Measurements from ENCODE around the gene FHIT.

FHIT gene

GRCh38 chr3:59772416-59773408 lies 1478.5 kb downstream of the FHIT start:
- TF ChIP-seq GATA2 (IDR thresholded peaks at IDR 0.05; ENCODE audit: low read depth, low read length) (no peak), GATA3 (IDR thresholded peaks at IDR 0.05; ENCODE audit: low read depth, low read length) (no peak)

GRCh38 chr3:59771768-59772181 lies 1479.5 kb downstream of the FHIT start:
- TF ChIP-seq GATA3 (IDR thresholded peaks at IDR 0.05; ENCODE audit: low read depth, low read length) (no peak), GATA2 (IDR thresholded peaks at IDR 0.05; ENCODE audit: low read depth, low read length) (no peak)

GRCh38 chr3:59769127-59769750 lies 1482.0 kb downstream of the FHIT start:
- TF ChIP-seq GATA3 (IDR thresholded peaks at IDR 0.05; ENCODE audit: low read depth, low read length) (no peak), GATA2 (IDR thresholded peaks at IDR 0.05; ENCODE audit: low read depth, low read length) (no peak)

- no peak for TF ChIP-seq GATA2 (IDR thresholded peaks at IDR 0.05; ENCODE audit: low read depth, low read length)
- TF ChIP-seq GATA3 (IDR thresholded peaks at IDR 0.05; ENCODE audit: low read depth, low read length) = no peak
Measured at GRCh38 chr3:59766200-59766872, 1484.9 kb downstream of the FHIT start.

GRCh38 chr3:59764171-59764570 lies 1487.1 kb downstream of the FHIT start:
- 0 out of 2 replicates have a peak, but pooled peaks have one; percentile 17 for TF ChIP-seq GATA2 (IDR thresholded peaks at IDR 0.05; ENCODE audit: low read depth, low read length)
- TF ChIP-seq GATA3 (IDR thresholded peaks at IDR 0.05; ENCODE audit: low read depth, low read length) = no peak

GRCh38 chr3:59762941-59763340 lies 1488.3 kb downstream of the FHIT start:
- TF ChIP-seq GATA3 (IDR thresholded peaks at IDR 0.05; ENCODE audit: low read depth, low read length) = no peak
- no peak for TF ChIP-seq GATA2 (IDR thresholded peaks at IDR 0.05; ENCODE audit: low read depth, low read length)

GRCh38 chr3:59759298-59760031 lies 1491.8 kb downstream of the FHIT start:
- no peak for TF ChIP-seq GATA2 (IDR thresholded peaks at IDR 0.05; ENCODE audit: low read depth, low read length)
- TF ChIP-seq GATA3 (IDR thresholded peaks at IDR 0.05; ENCODE audit: low read depth, low read length) = no peak

- no peak for TF ChIP-seq GATA2 (IDR thresholded peaks at IDR 0.05; ENCODE audit: low read depth, low read length)
- no peak for TF ChIP-seq GATA3 (IDR thresholded peaks at IDR 0.05; ENCODE audit: low read depth, low read length)
Measured at GRCh38 chr3:59758672-59759071, 1492.6 kb downstream of the FHIT start.

GRCh38 chr3:59756934-59757333 lies 1494.3 kb downstream of the FHIT start:
- TF ChIP-seq GATA3 (IDR thresholded peaks at IDR 0.05; ENCODE audit: low read depth, low read length) = no peak
- no peak for TF ChIP-seq GATA2 (IDR thresholded peaks at IDR 0.05; ENCODE audit: low read depth, low read length)

- TF ChIP-seq GATA3 (IDR thresholded peaks at IDR 0.05; ENCODE audit: low read depth, low read length) = no peak
- no peak for TF ChIP-seq GATA2 (IDR thresholded peaks at IDR 0.05; ENCODE audit: low read depth, low read length)
Measured at GRCh38 chr3:59754456-59755129, 1496.7 kb downstream of the FHIT start.

- TF ChIP-seq GATA2 (IDR thresholded peaks at IDR 0.05; ENCODE audit: low read depth, low read length) = no peak
- TF ChIP-seq GATA3 (IDR thresholded peaks at IDR 0.05; ENCODE audit: low read depth, low read length) = no peak
Measured at GRCh38 chr3:59753808-59754450, 1497.3 kb downstream of the FHIT start.

- TF ChIP-seq GATA3 (IDR thresholded peaks at IDR 0.05; ENCODE audit: low read depth, low read length) = no peak
- TF ChIP-seq GATA2 (IDR thresholded peaks at IDR 0.05; ENCODE audit: low read depth, low read length) = no peak
Measured at GRCh38 chr3:59752925-59753324, 1498.3 kb downstream of the FHIT start.

- no peak for TF ChIP-seq GATA3 (IDR thresholded peaks at IDR 0.05; ENCODE audit: low read depth, low read length)
- TF ChIP-seq GATA2 (IDR thresholded peaks at IDR 0.05; ENCODE audit: low read depth, low read length) = no peak
Measured at GRCh38 chr3:59751606-59752005, 1499.6 kb downstream of the FHIT start.

Measured in SH-SY5Y (cell line).